Mucosa of descending colon (tissue), 3 donors: ENCODE results near the gene TMIE. TPM values are rescaled to one million over a fixed set of nuclear protein-coding genes. Genes with fewer than 3 reads are reported as not detected.
"Not testable (repeated sequence)": the region's sequence is repeated elsewhere in the genome, so short reads cannot be mapped to it uniquely, and the experiment has no call there.

Source experiments
- ATAC-seq: fragments of 200-7000 bp; cut with Tn5 transposase; one replicate; pipeline ENCODE4 v1.9.1; 2020; ENCODE audit warnings: mild to moderate bottlenecking, moderate library complexity
- DNase-seq, 3 donors: peaks; one replicate each; pipeline ENCODE4 v3.0.0-alpha.2; 2020
- H3K36me3 ChIP-seq: fragments of 200-600 bp; one replicate; pipeline ENCODE4 v1.8.0; 2021; ENCODE audit warnings: low read depth, mild to moderate bottlenecking
- H3K4me1 ChIP-seq: fragments of 200-600 bp; one replicate; pipeline ENCODE4 v1.8.0; 2021; ENCODE audit warnings: low read depth, mild to moderate bottlenecking
- H3K4me3 ChIP-seq: fragments of 200-600 bp; one replicate; pipeline ENCODE4 v1.8.0; 2021; ENCODE audit warnings: mild to moderate bottlenecking
- H3K9me3 ChIP-seq: fragments of 200-600 bp; one replicate; pipeline ENCODE4 v1.8.0; 2021; ENCODE audit warnings: mild to moderate bottlenecking
- intact Hi-C, 2 donors: fragments of 100-400 bp; cut with DNase I in 1 of 2; cut with micrococcal nuclease in 1 of 2; formaldehyde crosslinking; loops; one replicate each; pipeline versions ENCODE4 v1.11.0 to v1.11.1; 2022; cut with DNase I, micrococcal nuclease
- total RNA-seq, 3 donors: library from RNA; stranded (reverse); fragmentation: NEBNext Ultra II Directional in 2 of 3; extraction: Animal tissue kit (Norgen Biotek cat#: 25700) in 2 of 3; gene quantifications; one replicate each; pipeline versions ENCODE4 v1.2.1 to v1.2.4, GENCODE V29; 2021 to 2023
- TF ChIP-seq, protein P1 (sequence below): fragments of 200-600 bp; IDR thresholded peaks from one replicate; pipeline ENCODE4 v1.8.0; 2022; ENCODE audit warnings: antibody characterized with exemption, mild to moderate bottlenecking
- donor health status: DM: no; HTN: no; CAD: no; lungs with moderate emphysema.
- donor health status: DM: no; HTN: no; CAD: no.
- donor health status: DM: no; HTN: yes; CAD: no.

TMIE gene
- total RNA-seq, 3 donors from 2014 or later: 0.23 to 1.1 TPM; not detected in 1

DNA sequence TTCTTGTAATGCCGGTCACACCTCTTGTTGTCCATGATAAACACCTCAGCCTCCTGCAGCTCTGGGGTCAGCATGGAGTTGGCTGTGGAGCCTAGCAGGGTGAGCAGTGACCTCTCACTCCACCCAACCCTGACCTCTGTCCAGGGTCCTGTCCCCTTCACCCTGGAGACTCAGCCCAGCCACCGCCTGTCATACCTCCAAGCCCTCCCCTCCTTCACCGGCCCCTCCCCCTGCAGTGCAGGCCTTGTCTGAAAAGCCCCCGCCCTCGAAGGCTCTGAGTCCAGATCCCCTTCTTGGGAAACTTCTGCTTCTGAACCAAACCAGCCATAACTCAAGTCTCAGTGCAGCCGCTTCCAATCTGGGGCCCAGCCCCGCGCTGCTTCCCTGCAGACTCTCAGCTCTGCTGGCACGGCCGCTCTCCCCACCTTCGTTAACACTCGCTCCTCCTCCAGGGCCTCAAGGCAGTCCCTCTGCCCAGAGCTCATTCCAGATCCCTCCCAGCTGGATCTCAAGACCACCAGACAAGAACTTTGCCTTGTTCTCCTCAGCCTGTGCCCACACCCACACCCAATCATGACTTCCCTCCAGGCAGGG is 41.9 kb downstream of the TMIE start:
- H3K4me3 ChIP-seq: no peak overlapping the region
- H3K4me1 ChIP-seq: no peaks in the 10 kb centered on the region
- TF ChIP-seq, protein P1, sequence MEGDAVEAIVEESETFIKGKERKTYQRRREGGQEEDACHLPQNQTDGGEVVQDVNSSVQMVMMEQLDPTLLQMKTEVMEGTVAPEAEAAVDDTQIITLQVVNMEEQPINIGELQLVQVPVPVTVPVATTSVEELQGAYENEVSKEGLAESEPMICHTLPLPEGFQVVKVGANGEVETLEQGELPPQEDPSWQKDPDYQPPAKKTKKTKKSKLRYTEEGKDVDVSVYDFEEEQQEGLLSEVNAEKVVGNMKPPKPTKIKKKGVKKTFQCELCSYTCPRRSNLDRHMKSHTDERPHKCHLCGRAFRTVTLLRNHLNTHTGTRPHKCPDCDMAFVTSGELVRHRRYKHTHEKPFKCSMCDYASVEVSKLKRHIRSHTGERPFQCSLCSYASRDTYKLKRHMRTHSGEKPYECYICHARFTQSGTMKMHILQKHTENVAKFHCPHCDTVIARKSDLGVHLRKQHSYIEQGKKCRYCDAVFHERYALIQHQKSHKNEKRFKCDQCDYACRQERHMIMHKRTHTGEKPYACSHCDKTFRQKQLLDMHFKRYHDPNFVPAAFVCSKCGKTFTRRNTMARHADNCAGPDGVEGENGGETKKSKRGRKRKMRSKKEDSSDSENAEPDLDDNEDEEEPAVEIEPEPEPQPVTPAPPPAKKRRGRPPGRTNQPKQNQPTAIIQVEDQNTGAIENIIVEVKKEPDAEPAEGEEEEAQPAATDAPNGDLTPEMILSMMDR: no peak
- intact Hi-C loops: no loop called here
- ATAC-seq (no peak), DNase-seq (no peak)
- H3K36me3 ChIP-seq: no peaks in the 10 kb centered on the region
- no peaks in the 10 kb centered on the region for H3K9me3 ChIP-seq

DNA sequence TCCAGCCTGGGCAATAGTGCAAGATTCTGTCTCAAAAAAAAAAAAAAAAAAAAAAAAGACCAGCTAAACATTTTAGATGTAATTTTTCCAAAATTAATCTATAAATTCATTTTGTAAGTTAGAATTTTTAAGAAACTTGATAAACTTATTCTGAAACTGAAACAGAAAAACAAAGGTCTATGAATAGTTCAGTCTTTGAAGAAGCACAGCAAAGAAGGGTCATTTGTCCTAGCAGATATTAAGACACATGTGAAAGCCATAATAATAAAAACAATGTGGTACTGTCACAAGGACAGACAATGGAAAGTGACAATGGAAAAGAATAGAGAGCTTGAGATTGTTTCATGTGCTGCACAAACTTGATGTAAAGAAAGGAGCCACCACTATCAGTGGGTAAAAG is 45.5 kb downstream of the TMIE start:
- Histone ChIP-seq H3K36me3 (no peaks in the 10 kb centered on the region), H3K9me3 (no peaks in the 10 kb centered on the region), H3K4me1 (no peaks in the 10 kb centered on the region), H3K4me3 (no peak overlapping the region)
- intact Hi-C loops: no loop called here
- ATAC-seq (no peak), DNase-seq (no peak)
- TF ChIP-seq, protein P1: no peak

DNA sequence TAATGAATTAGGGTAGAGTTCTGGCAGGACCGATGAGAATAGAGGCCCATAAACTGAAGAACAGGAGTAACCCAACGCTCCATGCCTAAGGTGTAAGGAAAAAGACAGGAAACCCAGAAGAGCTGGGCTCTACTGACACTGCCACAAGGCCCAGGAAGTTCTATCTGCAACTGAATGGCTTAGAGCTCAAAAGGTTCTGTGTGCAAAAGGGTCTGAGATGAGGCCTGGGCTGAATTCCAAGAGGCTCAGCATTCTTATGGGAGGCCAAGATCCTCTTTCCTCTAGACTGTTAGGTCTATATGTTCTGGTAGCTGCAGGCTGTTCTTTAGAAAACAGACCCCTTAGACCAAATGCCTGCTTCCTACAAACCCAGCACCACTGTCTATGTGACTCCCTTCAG is 47.0 kb downstream of the TMIE start:
- TF ChIP-seq, protein P1: no peak
- DNase-seq: no peak
- no peak for ATAC-seq
- Histone ChIP-seq H3K4me1 (no peaks in the 10 kb centered on the region), H3K9me3 (no peaks in the 10 kb centered on the region), H3K36me3 (no peaks in the 10 kb centered on the region), H3K4me3 (no peak overlapping the region)
- intact Hi-C loops: no loop called here

DNA sequence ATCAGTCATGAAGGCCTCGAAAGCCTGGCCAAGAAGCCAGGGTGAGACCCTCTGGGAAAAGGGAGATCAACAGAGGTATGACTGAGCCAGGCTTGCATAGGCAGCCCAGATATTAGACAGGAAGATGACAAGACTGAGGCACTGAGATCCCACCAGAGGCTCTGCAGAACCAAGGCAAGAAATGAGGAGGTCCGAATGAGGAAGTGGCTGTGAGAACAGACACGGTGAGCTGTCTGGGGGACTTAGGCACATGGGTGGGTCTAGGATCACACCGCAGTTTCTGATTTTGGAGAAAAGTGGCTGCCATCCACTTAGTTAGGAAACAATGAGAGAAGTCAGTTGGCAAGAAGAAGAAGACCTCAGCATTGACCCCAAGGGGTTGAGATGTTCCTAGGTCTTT is 47.9 kb downstream of the TMIE start:
- intact Hi-C loops: no loop called here

DNA sequence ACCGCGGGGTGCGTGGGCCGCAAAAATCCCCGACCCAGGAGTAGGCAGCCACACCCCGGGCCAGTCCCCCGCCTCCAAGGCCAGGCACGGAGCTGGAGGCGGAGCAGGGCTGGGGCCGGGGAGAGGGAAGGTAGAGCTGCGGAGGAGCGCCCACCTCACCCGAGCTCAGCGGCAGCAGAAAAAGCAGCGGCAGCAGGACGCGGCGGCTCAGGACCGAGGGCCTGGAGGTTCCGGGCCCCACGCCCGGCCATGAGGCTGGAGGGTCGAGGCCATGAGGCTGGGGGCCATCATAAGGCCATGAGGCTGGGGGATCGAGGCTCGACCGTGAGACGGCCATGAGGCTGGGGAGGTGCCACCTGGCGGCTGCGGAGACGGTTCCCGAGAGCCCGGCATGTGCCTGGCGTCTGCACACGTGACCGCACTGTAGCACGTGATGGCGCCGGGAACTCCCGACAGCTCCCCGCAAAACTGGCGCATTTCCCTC is 49.4 kb downstream of the TMIE start:
- no peaks in the 10 kb centered on the region for H3K36me3 ChIP-seq
- DNase-seq (no peak), ATAC-seq (no peak)
- TF ChIP-seq, protein P1: no peak
- no peaks in the 10 kb centered on the region for H3K9me3 ChIP-seq
- no peak overlapping the region for H3K4me3 ChIP-seq
- H3K4me1 ChIP-seq: no peaks in the 10 kb centered on the region
- intact Hi-C loops: no loop called here

More for the DNA sequence above, 47.9 kb downstream of the TMIE start:
- Histone ChIP-seq H3K4me1 (no peaks in the 10 kb centered on the region), H3K9me3 (no peaks in the 10 kb centered on the region), H3K4me3 (no peak overlapping the region), H3K36me3 (no peaks in the 10 kb centered on the region)
- no peak for ATAC-seq
- TF ChIP-seq, protein P1: no peak
- DNase-seq: no peak

DNA sequence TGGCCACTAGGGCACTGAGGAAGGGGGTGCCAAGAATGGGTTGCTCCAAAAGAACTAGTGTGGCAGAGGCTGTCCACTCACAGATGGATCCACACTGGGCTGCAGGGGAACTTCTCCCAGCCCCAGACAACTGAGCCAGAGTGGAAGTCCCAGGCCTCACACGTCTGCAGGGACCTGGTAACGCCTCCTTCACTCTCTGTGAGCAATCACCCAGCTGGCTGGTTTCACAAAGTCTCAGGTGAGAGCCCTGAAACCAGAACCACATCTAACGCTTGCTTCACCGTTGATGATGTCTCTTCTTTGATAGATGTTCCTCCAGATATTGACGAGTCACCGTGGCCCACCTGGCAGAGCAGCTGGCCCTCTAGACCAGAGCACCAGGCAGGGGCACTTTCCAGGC is 51.9 kb downstream of the TMIE start:
- ATAC-seq, H3K4me1 ChIP-seq, H3K36me3 ChIP-seq, H3K9me3 ChIP-seq, H3K4me3 ChIP-seq, intact Hi-C loops, DNase-seq: not testable (repeated sequence)
